MV-4-11 (cell line): ENCODE results near the gene EPB41L3.

Experiments
- DNase-seq: peaks from one replicate; lab custom pipeline; 2025; lab: John Stamatoyannopoulos, UW

Gene EPB41L3

GRCh38 chr18:5413447-5413846, 130.3 kb downstream of the EPB41L3 start:
- no peak for DNase-seq

GRCh38 chr18:5410582-5410981, 133.2 kb downstream of the EPB41L3 start:
- no peak for DNase-seq

- no peak for DNase-seq
Measured at GRCh38 chr18:5398269-5398668, 145.5 kb downstream of the EPB41L3 start.

GRCh38 chr18:5397102-5397501, 146.7 kb downstream of the EPB41L3 start:
- DNase-seq: no peak

- DNase-seq: no peak
Measured at GRCh38 chr18:5395860-5396448, 147.8 kb downstream of the EPB41L3 start.

- DNase-seq: no peak
Measured at GRCh38 chr18:5393779-5394178, 150.0 kb downstream of the EPB41L3 start.

- DNase-seq: no peak
Measured at GRCh38 chr18:5391409-5391808, 152.4 kb downstream of the EPB41L3 start.

GRCh38 chr18:5389356-5389755, 154.4 kb downstream of the EPB41L3 start:
- no peak for DNase-seq

- DNase-seq: no peak
Measured at GRCh38 chr18:5388896-5389295, 154.9 kb downstream of the EPB41L3 start.

GRCh38 chr18:5380586-5380985, 163.2 kb downstream of the EPB41L3 start:
- no peak for DNase-seq

- no peak for DNase-seq
Measured at GRCh38 chr18:5376986-5377385, 166.8 kb downstream of the EPB41L3 start.

- DNase-seq: no peak
Measured at GRCh38 chr18:5370332-5370731, 173.5 kb downstream of the EPB41L3 start.

- no peak for DNase-seq
Measured at GRCh38 chr18:5369513-5369912, 174.3 kb downstream of the EPB41L3 start.

- no peak for DNase-seq
Measured at GRCh38 chr18:5365443-5365842, 178.4 kb downstream of the EPB41L3 start.

GRCh38 chr18:5350636-5351035, 193.2 kb downstream of the EPB41L3 start:
- no peak for DNase-seq
